Ovary (tissue), 9 donors: ENCODE measurements around the gene ACP4. TPM values are rescaled to one million over a fixed set of nuclear protein-coding genes. Genes with fewer than 3 reads are reported as not detected.

Source experiments
- DNase-seq, 5 donors: peaks; one replicate each; pipeline ENCODE4 v3.0.0-alpha.2; 2019 to 2020
- H3K27ac ChIP-seq, 2 donors: fragments of 200-600 bp; one replicate each; pipeline versions ENCODE4 v1.5.1 to v1.8.0; 2019 to 2022
- H3K27me3 ChIP-seq: fragments of 200-600 bp; one replicate; pipeline ENCODE4 v1.8.0; 2022
- H3K36me3 ChIP-seq: fragments of 200-600 bp; sonication (generic); one replicate; pipeline ENCODE4 v1.5.1; 2019
- H3K4me1 ChIP-seq: one replicate; pipeline ENCODE4 v1.8.1; 2013; ENCODE audit warnings: mild to moderate bottlenecking, moderate library complexity; ENCODE audit not compliant: insufficient read depth
- H3K4me3 ChIP-seq: fragments of 200-600 bp; sonication (generic); one replicate; pipeline ENCODE4 v1.5.1; 2017
- H3K9me3 ChIP-seq, 2 donors: fragments of 200-600 bp in 1 of 2; sonication (generic) in 1 of 2; one replicate each; pipeline versions ENCODE4 v1.5.1 to v1.8.1; 2013 to 2019; ENCODE audit warnings: mild to moderate bottlenecking in 1 of 2, moderate library complexity in 1 of 2
- CTCF ChIP-seq, 3 donors: fragments of 450-650 bp in 2 of 3; fragments of 200-600 bp in 1 of 3; IDR thresholded peaks; one replicate each; pipeline versions ENCODE4 v1.5.1 to v1.8.0; 2016 to 2022; ENCODE audit warnings: antibody characterized with exemption in 3 of 3, mild to moderate bottlenecking in 1 of 3
- EP300 ChIP-seq: sonication (generic); formaldehyde crosslinking; IDR thresholded peaks from one replicate; pipeline ENCODE4 v1.6.1; 2017; ENCODE audit warnings: antibody characterized with exemption
- POLR2A ChIP-seq: fragments of 450-650 bp; IDR thresholded peaks from one replicate; pipeline ENCODE4 v1.6.1; 2017; ENCODE audit warnings: antibody characterized with exemption, mild to moderate bottlenecking, moderate library complexity
- WGBS, 3 donors: extraction: QIAGEN DNeasy Blood & Tissue Kit in 1 of 3; methylation state at CpG; one replicate each; pipeline versions ENCODE4 v1.1.5 to v1.1.7; 2013 to 2017; 5-methylcytosine and 5-hydroxymethylcytosine counted together
- intact Hi-C, 4 donors: fragments of 100-400 bp; cut with DNase I; formaldehyde crosslinking; loops; one replicate each; pipeline versions ENCODE4 v1.11.0 to v1.15.1; 2022 to 2023
- polyA plus RNA-seq, 2 donors: library from polyadenylated mRNA; stranded (reverse); fragments of 200-250 nt in 1 of 2; fragments of 350-450 nt in 1 of 2; fragmentation: Illumina TruSeq in 1 of 2; extraction: RNeasy Lipid Tissue Mini Kit (QIAGEN cat#74804) in 1 of 2; gene quantifications; one replicate each; pipeline ENCODE4 v1.2.3, GENCODE V29; 2013 to 2014
- total RNA-seq, 7 donors: library from RNA; depleted of rRNA in 2 of 7; stranded (reverse); fragments of >200 nt in 2 of 7; fragmentation: NEBNext Ultra II Directional in 3 of 7; extraction: Animal tissue kit (Norgen Biotek cat#: 25700) in 3 of 7; gene quantifications; one replicate each; pipeline versions ENCODE4 v1.1.0 to v1.2.4, GENCODE V29; 2016 to 2023
- donor health status: DM: no; HTN: no; CAD: no; lungs with moderate emphysema.
- donor health status: DM: no; HTN: no; CAD: no.
- donor health status: Bipolar disorder and iron deficiency.
- donor health status: DM: yes; HTN: yes; CAD: no.
- donor health status: DM: no; HTN: no; CAD: no.
- donor health status: DM: yes; HTN: yes; CAD: no.

The ACP4 gene
- total and polyA plus RNA-seq, 9 donors = not detected

- Histone ChIP-seq H3K4me1 (no peaks in the 10 kb centered on the region), H3K27me3 (no peaks in the 10 kb centered on the region), H3K4me3 (no peak overlapping the region), H3K36me3 (no peaks in the 10 kb centered on the region), H3K27ac (no peak overlapping the region), H3K9me3 (no peaks in the 10 kb centered on the region)
- WGBS, 3 donors = 15 to 38% (median 16%) methylated on average over 5 of the region's 5 CpGs
- no peak for TF ChIP-seq CTCF (IDR thresholded peaks at IDR 0.05)
- TF ChIP-seq POLR2A = no peak
- no peak for TF ChIP-seq EP300
- DNase-seq = no peak
- intact Hi-C loops = no loop called here
Measured at GRCh38 chr19:50829801-50830200, 39.6 kb downstream of the ACP4 start.

GRCh38 chr19:50830266-50831025 lies 40.2 kb downstream of the ACP4 start:
- TF ChIP-seq POLR2A (no peak), EP300 (no peak), CTCF (IDR thresholded peaks at IDR 0.05) (no peak)
- no peak for DNase-seq

GRCh38 chr19:50831026-50831396 lies 40.8 kb downstream of the ACP4 start:
- intact Hi-C loops = no loop called here
- Histone ChIP-seq H3K4me1 (no peaks in the 10 kb centered on the region), H3K4me3 (no peak overlapping the region), H3K36me3 (no peaks in the 10 kb centered on the region), H3K9me3 (no peaks in the 10 kb centered on the region), H3K27me3 (no peaks in the 10 kb centered on the region), H3K27ac (no peak overlapping the region)
- WGBS, 3 donors = 71 to 77% (median 74%) methylated on average over 7 of the region's 7 CpGs
- no peak for TF ChIP-seq EP300
- TF ChIP-seq CTCF (IDR thresholded peaks at IDR 0.05) = no peak
- TF ChIP-seq POLR2A = no peak
- no peak for DNase-seq

More at GRCh38 chr19:50830266-50831025, 40.2 kb downstream of the ACP4 start:
- no peaks in the 10 kb centered on the region for H3K4me1 ChIP-seq
- 22 to 32% (median 23%) methylated on average over 17 of the region's 17 CpGs for WGBS, 3 donors
- no peaks in the 10 kb centered on the region for H3K27me3 ChIP-seq
- no peaks in the 10 kb centered on the region for H3K36me3 ChIP-seq
- H3K27ac ChIP-seq = no peak overlapping the region
- intact Hi-C loops = no loop called here
- no peak overlapping the region for H3K4me3 ChIP-seq
- H3K9me3 ChIP-seq = no peaks in the 10 kb centered on the region

- H3K27me3 ChIP-seq = no peaks in the 10 kb centered on the region
Measured at GRCh38 chr19:50832666-50833065, 42.5 kb downstream of the ACP4 start.

More at GRCh38 chr19:50832666-50833065, 42.5 kb downstream of the ACP4 start:
- Histone ChIP-seq H3K36me3 (no peaks in the 10 kb centered on the region), H3K9me3 (no peaks in the 10 kb centered on the region), H3K4me3 (no peak overlapping the region), H3K4me1 (no peaks in the 10 kb centered on the region), H3K27ac (no peak overlapping the region)
- TF ChIP-seq POLR2A = no peak
- TF ChIP-seq EP300 = no peak
- TF ChIP-seq CTCF (IDR thresholded peaks at IDR 0.05) = no peak
- no peak for DNase-seq
- 79 to 86% (median 85%) methylated on average over 8 of the region's 8 CpGs for WGBS, 3 donors
- intact Hi-C loops = no loop called here
